T47D (cell line): ENCODE data around the gene FBXO24.
"Not testable (repeated sequence)": the region's sequence is repeated elsewhere in the genome, so short reads cannot be mapped to it uniquely, and the experiment has no call there.

Experiments
- DNase-seq, 2 experiments: peaks; one replicate each; pipeline versions ENCODE4 v3.0.0 to v3.0.0-alpha.2; 2011 to 2012; ENCODE audit warnings: low read depth in 1 of 2, low spot score in 1 of 2
- JUND ChIP-seq: IDR thresholded peaks from 2 replicates; pipeline ENCODE4 v1.6.1; 2012; ENCODE audit warnings: low read depth
- in situ Hi-C: cut with HindIII; loops from 2 replicates; pipeline ENCODE4 v1.10.0; 2016; ENCODE audit warnings: low sequenced_read_pairs, low pct_unique_long_range_greater_than_20kb

The FBXO24 gene

DNA sequence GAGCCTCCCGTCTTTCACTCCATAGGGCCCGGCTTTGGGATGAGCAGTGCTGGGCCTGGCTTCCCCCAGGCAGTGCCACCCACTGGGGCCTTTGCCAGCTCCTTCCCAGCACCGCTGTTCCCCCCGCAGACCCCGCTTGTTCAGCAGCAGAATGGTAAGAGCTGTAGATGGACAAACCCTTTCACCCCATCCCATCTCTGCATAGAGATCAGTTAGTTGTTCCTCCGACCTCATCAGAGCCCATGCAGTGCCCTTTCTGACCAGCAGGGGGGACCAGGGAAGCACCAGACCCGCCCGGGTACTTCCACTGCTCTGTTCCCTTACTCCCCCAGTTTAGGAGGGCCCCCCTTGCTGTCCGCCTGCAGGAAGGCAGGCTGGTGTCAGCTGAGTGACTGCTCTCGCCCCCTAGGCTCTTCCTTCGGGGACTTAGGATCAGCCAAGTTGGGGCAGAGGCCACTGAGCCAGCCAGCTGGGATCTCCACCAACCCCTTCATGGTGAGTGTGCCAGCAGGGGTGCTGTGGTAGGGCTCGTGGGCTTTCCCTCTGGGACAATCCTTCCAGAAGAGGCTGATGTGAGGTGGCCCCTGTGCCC lies 22.2 kb upstream of the FBXO24 start:
- DNase-seq: peak; percentile 68 to 72
- no peak for TF ChIP-seq JUND
- in situ Hi-C loops: no loop called here

DNA sequence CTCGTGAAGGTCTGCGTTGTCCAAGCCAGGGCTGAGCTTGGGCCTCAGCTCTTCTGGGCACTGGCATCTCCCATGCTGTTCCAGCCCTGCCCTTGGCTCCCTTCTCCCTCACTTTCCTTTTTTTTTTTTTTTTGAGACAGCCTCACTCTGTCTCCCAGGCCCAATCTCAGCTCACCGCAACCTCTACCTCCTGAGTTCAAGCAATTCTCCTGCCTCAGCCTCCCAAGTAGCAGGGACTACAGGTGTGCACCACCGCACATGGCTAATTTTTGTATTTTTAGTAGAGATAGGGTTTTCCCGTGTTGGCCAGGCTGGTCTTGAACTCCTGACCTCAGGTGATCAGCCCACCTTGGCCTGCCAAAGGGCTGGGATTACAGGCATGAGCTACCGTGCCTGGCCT lies 21.7 kb upstream of the FBXO24 start:
- not testable (repeated sequence) for DNase-seq

DNA sequence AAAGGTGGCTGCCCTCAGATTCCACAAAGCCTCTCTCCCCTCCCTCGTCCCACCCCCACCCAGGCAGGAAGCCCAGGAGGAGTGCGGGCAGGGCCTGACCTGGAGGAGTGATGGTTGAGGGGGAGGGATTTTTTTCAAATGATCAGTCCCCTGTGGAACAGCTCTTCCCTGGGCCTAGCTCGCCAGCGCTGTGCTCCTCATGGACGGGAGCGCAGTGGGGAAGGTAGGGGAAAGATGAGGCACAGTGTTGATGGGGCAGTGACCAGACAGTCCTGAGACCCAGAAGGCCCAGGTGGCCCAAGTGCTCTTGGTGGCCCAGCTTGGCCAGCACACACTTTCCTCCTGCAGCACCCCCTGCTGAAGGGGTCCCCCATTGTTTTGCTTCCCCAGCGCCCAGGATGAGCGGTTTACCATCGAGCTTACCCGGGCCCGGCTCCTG lies 21.0 kb upstream of the FBXO24 start:
- no peak for TF ChIP-seq JUND
- in situ Hi-C loops: no loop called here
- DNase-seq: no peak

More for the DNA sequence above, 21.7 kb upstream of the FBXO24 start:
- in situ Hi-C loops: not testable (repeated sequence)

DNA sequence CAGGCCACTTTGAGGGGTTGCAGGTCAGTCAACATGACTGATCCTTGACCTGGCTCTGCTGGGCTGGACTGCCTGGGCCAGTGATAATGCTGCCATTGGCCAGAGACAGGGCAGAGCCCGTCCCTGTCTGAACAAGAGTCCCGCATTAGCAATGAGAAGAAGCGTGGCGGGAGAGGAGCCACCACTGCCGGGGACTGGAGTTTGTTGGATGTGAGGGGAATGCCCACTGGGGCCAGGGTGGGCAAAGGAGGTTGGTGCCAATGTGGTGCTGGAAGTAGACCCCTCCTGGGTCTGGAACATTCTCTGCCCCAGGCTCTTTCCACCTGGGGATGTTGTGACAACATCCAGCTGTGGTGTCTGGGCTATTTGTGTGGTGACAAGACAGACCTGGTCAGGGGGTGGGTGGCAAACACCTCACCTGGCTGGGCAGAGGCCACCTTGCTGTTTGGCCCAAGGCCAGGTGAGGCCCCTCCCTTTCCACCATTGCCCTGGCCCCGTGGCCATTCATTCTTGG lies 20.1 kb upstream of the FBXO24 start:
- no peak for TF ChIP-seq JUND
- in situ Hi-C loops: no loop called here
- DNase-seq: no peak

DNA sequence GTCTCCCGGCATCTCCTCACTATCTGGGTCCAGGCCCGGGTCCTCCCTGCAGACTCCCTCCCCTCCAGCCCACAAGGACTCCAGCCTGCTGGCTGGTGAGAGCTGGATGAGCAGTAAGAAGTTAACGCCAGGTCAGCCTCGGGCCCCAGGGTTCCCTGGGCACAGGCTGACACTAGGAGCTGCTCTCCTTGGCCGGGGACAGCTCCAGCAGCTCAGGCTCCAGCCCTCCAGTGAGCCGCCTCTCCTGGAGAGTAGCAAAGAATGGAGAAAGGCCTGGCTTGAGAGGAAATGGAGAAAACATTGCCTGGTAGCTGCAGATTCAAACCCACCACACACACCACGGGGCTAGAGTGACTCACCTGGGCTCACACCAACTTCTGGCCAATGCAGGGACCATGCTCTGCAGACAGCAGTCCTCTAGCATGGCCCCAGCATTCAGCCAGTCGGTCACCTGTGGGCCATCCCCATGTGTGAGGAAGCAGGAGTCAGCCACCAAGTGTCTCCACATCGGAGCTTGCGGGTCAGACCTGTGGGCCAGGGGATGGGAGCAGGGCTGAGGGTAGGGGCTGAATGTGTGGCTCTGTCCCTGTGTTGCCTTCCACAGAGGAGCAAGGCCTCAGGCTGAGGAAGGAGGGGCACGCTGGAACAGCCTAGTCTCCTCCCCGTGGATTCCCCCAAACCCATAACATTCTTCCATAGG lies 18.9 kb upstream of the FBXO24 start:
- no peak for DNase-seq
- no peak for TF ChIP-seq JUND
- in situ Hi-C loops: no loop called here

DNA sequence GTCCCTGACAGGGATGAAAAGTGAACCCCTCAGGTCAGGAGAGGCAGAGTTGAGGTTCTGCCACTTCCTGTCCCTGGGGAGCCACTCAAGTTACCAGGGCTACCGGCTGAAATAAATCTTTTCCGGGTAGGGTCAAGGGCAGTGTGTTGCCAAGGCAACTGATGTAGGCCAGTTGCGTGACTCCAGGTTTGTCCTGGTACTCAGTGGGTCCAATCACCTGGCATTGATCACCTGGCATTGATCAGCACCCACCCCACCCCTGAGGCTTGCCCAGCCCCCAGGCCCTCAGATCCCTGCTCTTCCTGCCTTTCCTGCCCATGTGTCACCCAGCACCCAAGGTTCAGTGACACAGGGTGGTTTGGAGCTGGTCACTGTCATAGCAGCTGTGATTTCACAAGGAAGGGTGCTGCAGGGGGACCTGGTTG lies 18.4 kb upstream of the FBXO24 start:
- no peak for TF ChIP-seq JUND
- in situ Hi-C loops: no loop called here
- DNase-seq: no peak

DNA sequence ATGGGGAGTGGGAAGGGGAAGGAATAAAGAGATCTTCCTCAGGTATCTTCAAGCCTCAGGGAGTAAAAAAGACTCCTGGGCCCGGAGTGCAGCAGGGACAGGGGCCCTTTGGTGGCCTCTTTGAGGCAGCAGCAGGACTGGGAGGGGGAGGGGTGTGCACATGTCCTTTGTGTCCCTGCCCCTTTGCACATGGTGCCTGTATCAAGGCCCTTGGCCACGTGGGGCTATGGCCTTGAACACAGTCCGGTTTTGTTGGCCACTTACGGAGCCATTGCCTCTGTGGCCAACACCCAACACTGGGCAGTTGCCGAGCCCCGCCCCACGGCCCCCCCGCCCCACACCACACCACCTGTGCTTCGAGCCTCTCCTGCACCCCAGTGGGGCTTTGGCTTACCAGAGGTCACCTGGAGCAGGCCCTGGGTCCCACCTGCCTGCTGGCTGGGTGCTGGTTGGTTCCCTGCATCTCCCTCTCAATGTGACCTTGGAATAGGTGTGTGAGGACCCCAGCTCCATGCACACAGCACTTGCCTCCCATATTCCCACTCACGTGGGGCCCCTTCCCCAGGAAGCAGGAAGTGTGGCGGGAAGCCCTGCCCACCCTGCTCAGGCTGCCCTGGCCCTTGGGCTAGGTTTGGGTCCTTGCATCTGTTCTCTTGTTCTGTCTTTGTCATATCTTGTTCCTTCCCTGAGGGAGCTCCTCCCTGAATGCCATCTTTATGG lies 17.8 kb upstream of the FBXO24 start:
- DNase-seq: no peak
- in situ Hi-C loops: no loop called here
- no peak for TF ChIP-seq JUND

DNA sequence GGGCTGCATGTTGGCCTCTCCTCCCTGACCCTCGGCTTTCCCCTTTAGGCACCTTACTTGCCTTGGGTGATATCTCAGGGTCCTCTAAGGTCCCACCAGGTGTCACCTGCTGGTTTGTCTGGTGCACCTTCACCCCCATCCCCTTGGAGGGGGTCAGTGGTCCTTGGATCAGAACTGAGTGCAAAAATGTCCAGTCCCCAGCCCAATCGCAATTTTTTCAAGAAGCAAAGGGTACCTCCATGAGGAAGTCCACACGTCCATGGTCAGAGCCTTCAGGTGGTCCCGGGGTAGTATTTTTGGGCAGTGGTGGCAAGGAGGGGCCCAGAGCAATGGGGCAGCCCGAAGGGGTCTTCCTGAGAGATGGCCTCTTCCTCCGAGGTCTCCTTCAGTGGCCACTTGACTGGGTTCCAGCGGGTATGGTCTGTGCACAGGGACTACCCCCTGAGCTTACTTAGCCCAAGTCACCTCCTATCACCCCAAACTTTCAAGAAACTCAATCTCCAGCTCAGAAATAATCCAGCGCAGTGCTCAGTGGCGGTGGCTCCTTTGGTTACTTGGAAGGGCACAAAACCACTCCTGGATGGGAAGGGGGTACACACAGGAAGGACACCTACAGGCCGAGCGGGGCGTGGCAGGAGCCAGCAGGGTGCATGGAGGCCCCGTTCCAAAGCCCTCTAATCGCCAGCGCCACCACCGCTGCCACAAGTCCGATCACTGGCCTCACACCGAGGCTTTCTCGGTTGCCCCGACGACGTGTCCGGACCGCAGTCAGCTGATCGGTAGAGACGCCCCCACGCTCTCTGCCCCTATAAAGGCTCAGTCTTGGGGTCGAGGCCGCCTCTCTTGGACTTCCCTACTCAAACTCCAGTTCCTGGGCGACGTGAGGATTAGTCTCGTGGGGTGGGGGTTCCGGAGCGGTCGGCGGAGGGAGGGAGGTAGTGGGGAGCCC lies 17.0 kb upstream of the FBXO24 start:
- in situ Hi-C loops: no loop called here
- DNase-seq: no peak
- TF ChIP-seq JUND: no peak

DNA sequence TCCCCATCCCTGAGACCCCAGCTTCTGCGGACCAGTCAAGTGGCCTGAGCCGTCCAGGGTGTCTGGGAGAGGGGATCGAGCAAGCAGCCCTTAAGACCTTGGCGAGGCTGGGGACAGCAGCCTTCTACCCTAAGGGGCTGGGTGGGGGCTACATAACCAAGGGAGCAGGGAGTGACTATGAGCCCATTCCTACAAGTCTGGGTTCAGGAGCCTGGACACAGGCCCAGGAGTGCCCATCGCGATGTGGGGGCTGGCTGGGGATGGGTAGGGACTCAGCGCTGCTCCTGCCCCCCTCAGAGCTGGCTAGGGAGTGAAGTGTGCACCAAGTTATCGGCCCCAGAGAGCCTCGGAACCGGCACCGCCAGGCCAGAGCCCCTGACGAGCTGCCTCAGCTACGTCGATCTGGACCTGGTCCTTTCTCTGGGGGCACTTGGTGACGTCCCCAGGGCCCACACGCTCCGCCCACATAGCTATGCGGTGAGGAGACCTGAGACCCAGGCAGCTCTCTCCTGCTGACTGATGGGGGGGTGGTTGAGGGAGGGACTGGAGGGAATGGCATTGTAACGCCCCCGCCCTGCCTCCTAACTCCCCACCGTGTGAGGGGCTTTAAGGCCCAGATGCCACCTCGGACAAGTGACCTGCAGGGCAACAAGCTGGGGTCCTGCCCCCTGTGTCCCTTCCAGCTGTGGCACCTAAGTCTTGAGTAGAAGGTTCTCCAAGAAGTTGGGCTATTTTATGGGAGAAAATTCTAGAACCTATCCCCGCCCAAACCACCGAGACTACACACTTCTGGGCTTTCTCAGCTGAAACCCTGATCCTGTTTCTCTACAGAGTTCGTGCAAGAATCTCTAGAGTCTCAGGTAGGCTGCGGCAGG lies 14.9 kb upstream of the FBXO24 start:
- in situ Hi-C loops: no loop called here
- TF ChIP-seq JUND: no peak
- no peak for DNase-seq

DNA sequence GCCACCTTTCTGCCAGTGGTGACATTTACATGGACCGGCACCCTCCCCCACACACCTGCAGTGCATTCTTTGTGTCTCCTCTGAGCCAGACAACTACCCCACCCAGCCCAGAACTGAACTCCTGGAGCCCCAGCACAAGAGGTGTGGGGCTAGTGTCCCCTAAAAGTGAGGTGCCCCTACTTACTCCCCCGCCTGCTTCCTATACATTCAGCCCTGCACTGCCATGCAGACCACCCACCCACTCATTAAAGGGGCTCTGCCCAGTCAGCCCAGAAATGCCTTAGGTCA lies 14.4 kb upstream of the FBXO24 start:
- TF ChIP-seq JUND: no peak
- no peak for DNase-seq
- in situ Hi-C loops: no loop called here

DNA sequence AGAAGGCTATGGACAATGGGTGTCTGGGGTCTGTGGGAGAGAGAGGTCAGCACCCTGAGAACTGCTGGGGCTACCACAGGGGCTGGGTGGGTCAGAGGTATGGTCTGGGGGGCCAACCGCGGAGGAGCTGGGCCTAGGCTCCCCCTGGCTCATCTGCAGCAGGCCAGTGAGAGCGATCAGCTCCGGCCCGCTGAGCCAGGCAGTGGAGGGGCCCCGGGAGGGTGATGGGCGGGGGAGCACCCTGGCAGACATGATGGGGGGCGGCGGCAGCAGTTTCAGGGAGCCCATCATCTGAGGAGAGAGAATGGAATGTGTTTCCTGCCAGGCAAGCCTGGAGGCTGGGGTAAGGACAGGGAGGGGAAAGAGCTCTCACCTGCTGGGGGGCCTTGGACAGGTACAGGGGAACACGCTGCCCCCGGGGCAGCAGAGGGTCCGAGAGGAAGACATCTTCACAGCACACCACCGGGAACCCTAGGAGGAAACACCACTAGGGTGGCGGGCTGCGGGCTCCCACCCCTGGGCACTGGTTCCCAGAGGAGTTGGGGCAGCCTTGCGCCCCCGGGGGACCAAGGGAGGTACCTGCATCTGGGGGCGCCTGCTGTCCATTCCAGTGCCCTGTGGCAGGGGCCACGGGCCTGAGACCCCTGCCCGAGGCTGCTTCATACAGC lies 13.7 kb upstream of the FBXO24 start:
- DNase-seq: no peak
- in situ Hi-C loops: no loop called here

More for the DNA sequence above, 13.7 kb upstream of the FBXO24 start:
- TF ChIP-seq JUND: no peak
